ENCODE data around the gene NABP2.

- TF ChIP-seq CTCF (IDR thresholded peaks at IDR 0.05 in 8 of 11, conservative IDR thresholded peaks at IDR 0.05 in 3 of 11): no peak
- no peak for TF ChIP-seq POLR2A (IDR thresholded peaks at IDR 0.05)
Measured at GRCh38 chr12:56213878-56214277, 10.3 kb upstream of the NABP2 start.
